ENCODE measurements around the gene CRYZL1. TPM values are rescaled to one million over a fixed set of nuclear protein-coding genes. Genes with fewer than 3 reads are reported as not detected.

The CRYZL1 gene
- polyA plus RNA-seq, 3 donors = 25.9 to 30.6 (median 26.1) TPM

- DNase-seq = no peak
- Histone ChIP-seq H3K79me2 (ENCODE audit: insufficient read depth, low read length) (peaks cover 100% of the 10 kb centered on the region), H3K27me3 (ENCODE audit: control insufficient read depth in 2 of 2, insufficient read depth in 2 of 2, low read length in 2 of 2) (no peaks in the 10 kb centered on the region), H3K4me2 (replicated peaks; ENCODE audit: extremely low read depth, low read length, poor library complexity, severe bottlenecking) (no peak overlapping the region), H3K9me3 (replicated peaks in 1 of 2; ENCODE audit: control insufficient read depth in 1 of 2, insufficient read depth in 1 of 2, low read length in 2 of 2) (no peaks in the 10 kb centered on the region), H4K20me1 (ENCODE audit: insufficient read depth, low read length) (peaks cover 99% of the 10 kb centered on the region), H3K9ac (ENCODE audit: insufficient read depth, low read length, poor library complexity, severe bottlenecking) (no peak overlapping the region), H3K27ac (ENCODE audit: low read depth in 1 of 2, low read length in 2 of 2) (no peak overlapping the region), H3K4me3 (replicated peaks in 1 of 3; ENCODE audit: low read depth in 2 of 3, low read length in 3 of 3) (no peak overlapping the region), H2AFZ (ENCODE audit: insufficient read depth, low read depth, low read length, poor library complexity, severe bottlenecking) (no peak overlapping the region), H3K36me3 (replicated peaks in 1 of 2; ENCODE audit: control insufficient read depth in 1 of 2, insufficient read depth in 2 of 2, low read length in 2 of 2) (peaks cover 91 to 99% of the 10 kb centered on the region in 2 donors), H3K4me1 (ENCODE audit: control insufficient read depth in 1 of 2, insufficient read depth in 2 of 2, low read length in 2 of 2) (no peaks in the 10 kb centered on the region)
- WGBS (ENCODE audit: insufficient coverage) = 99% methylated on average over 18 of the region's 18 CpGs
- intact Hi-C loops (cut with micrococcal nuclease) = no loop called here
- Mint-ChIP-seq H3K4me1 (peaks cover 7% of the 10 kb centered on the region), H3K27ac (peak overlapping the region in 3 of 7 donors; percentile 12 to 55 (median 37)), H3K9me3 (peaks cover 0 to 6% (median 0%) of the 10 kb centered on the region in 7 donors), H3K4me3 (no peak overlapping the region), H3K36me3 (peaks cover 85 to 97% of the 10 kb centered on the region in 2 donors), H3K27me3 (ENCODE audit: low read depth in 3 of 3) (no peaks in the 10 kb centered on the region)
- TF ChIP-seq CTCF (IDR thresholded peaks at IDR 0.05) = no peak
These were observed 87.1 kb downstream of the CRYZL1 start for GRCh38 chr21:33554236-33554981.

- H4K20me1 ChIP-seq (ENCODE audit: insufficient read depth, low read length) = peaks cover 99% of the 10 kb centered on the region
These were observed 88.4 kb downstream of the CRYZL1 start for GRCh38 chr21:33552999-33553598.

More at GRCh38 chr21:33552999-33553598, 88.4 kb downstream of the CRYZL1 start:
- Histone ChIP-seq H3K27ac (ENCODE audit: low read depth in 1 of 2, low read length in 2 of 2) (no peak overlapping the region), H3K9ac (ENCODE audit: insufficient read depth, low read length, poor library complexity, severe bottlenecking) (no peak overlapping the region), H3K9me3 (replicated peaks in 1 of 2; ENCODE audit: control insufficient read depth in 1 of 2, insufficient read depth in 1 of 2, low read length in 2 of 2) (no peaks in the 10 kb centered on the region), H3K4me1 (ENCODE audit: control insufficient read depth in 1 of 2, insufficient read depth in 2 of 2, low read length in 2 of 2) (no peaks in the 10 kb centered on the region), H2AFZ (ENCODE audit: insufficient read depth, low read depth, low read length, poor library complexity, severe bottlenecking) (no peak overlapping the region), H3K4me3 (replicated peaks in 1 of 3; ENCODE audit: low read depth in 2 of 3, low read length in 3 of 3) (no peak overlapping the region), H3K36me3 (replicated peaks in 1 of 2; ENCODE audit: control insufficient read depth in 1 of 2, insufficient read depth in 2 of 2, low read length in 2 of 2) (peaks cover 89 to 99% of the 10 kb centered on the region in 2 donors), H3K27me3 (ENCODE audit: control insufficient read depth in 2 of 2, insufficient read depth in 2 of 2, low read length in 2 of 2) (no peaks in the 10 kb centered on the region), H3K4me2 (replicated peaks; ENCODE audit: extremely low read depth, low read length, poor library complexity, severe bottlenecking) (no peak overlapping the region), H3K79me2 (ENCODE audit: insufficient read depth, low read length) (peaks cover 100% of the 10 kb centered on the region)
- 99% methylated on average over 11 of the region's 12 CpGs for WGBS (ENCODE audit: insufficient coverage)
- peak overlapping the region in 4 of 7 donors; percentile 41 to 50 (median 46) for H3K27ac Mint-ChIP-seq
- intact Hi-C loops (cut with micrococcal nuclease) = no loop called here
- H3K36me3 Mint-ChIP-seq = peaks cover 81 to 97% of the 10 kb centered on the region in 2 donors
- peaks cover 7% of the 10 kb centered on the region for H3K4me1 Mint-ChIP-seq
- no peak for TF ChIP-seq CTCF (IDR thresholded peaks at IDR 0.05)
- no peaks in the 10 kb centered on the region for H3K27me3 Mint-ChIP-seq (ENCODE audit: low read depth in 3 of 3)
- no peak overlapping the region for H3K4me3 Mint-ChIP-seq
- peaks cover 0 to 6% (median 0%) of the 10 kb centered on the region in 7 donors for H3K9me3 Mint-ChIP-seq
- DNase-seq = no peak
